Natural killer cell treated with Interleukin-12 subunit alpha and Interleukin-12 subunit beta and Interleukin-15 and Interleukin-18, amount 100 ng/mL, for 72 hours (primary cell): ENCODE results near the gene MT1F. TPM values are rescaled to one million over a fixed set of nuclear protein-coding genes. Genes with fewer than 3 reads are reported as not detected.
A peak's percentile ranks its signal among the peaks of the same experiment; 100 is the strongest.

Source experiments
- ATAC-seq, 2 donors: fragments of 150-1000 bp; cut with Tn5 transposase in 1 of 2; sonication (Bioruptor Pico), chemical (Tn5 transposase) in 1 of 2; 2 replicates each; pipeline ENCODE4 v1.10.0; 2021
- DNase-seq: peaks from one replicate; pipeline ENCODE4 v3.0.0; 2022; ENCODE audit warnings: low spot score
- H3K27ac Mint-ChIP-seq, 2 donors: 1 replicate in 1 of 2; 2 replicates in 1 of 2; pipeline ENCODE4 v1.8.0; 2022; ENCODE audit warnings: mixed read lengths in 2 of 2, mild to moderate bottlenecking in 1 of 2, moderate library complexity in 1 of 2
- H3K27me3 Mint-ChIP-seq, 2 donors: 1 replicate in 1 of 2; 2 replicates in 1 of 2; pipeline ENCODE4 v1.8.0; 2022; ENCODE audit warnings: mixed read lengths in 2 of 2
- H3K36me3 Mint-ChIP-seq: one replicate; pipeline ENCODE4 v1.8.0; 2022; ENCODE audit warnings: mixed read lengths
- H3K4me1 Mint-ChIP-seq, 2 donors: 1 replicate in 1 of 2; 2 replicates in 1 of 2; pipeline ENCODE4 v1.8.0; 2022; ENCODE audit warnings: low read depth in 2 of 2, mixed read lengths in 2 of 2, mild to moderate bottlenecking in 1 of 2
- H3K4me3 Mint-ChIP-seq: one replicate; pipeline ENCODE4 v1.8.0; 2022; ENCODE audit warnings: mixed read lengths
- H3K9me3 Mint-ChIP-seq: 2 replicates; pipeline ENCODE4 v1.8.0; 2022; ENCODE audit warnings: mixed read lengths
- total RNA-seq, 2 donors: library from RNA; stranded (reverse); gene quantifications; one replicate each; pipeline ENCODE4 v1.2.3, GENCODE V29; 2022

MT1F gene
- total RNA-seq, 2 donors from 2014 or later: 11.1 to 19.9 TPM

DNA sequence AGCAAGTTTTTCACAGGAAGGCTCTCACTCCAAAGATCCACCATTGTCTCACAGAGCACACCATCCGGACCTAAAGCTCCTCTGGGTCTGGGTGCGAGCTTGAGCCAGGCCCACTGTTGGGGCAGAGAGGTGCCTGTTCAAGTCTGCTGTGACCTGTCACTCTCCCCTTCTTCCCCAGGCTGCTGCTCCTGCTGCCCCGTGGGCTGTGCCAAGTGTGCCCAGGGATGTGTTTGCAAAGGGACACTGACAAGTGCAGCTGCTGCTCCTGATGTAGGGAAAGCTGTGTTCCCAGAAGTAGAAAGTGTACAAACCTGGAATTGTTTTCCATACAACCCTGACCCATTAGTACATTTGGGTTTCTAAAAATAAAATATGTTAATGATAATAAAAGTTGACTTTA, 19.7 kb downstream of the MT1F start:
- Mint-ChIP-seq H3K27ac (no peak overlapping the region), H3K4me3 (no peak overlapping the region), H3K36me3 (no peaks in the 10 kb centered on the region), H3K9me3 (no peaks in the 10 kb centered on the region), H3K27me3 (peaks cover 14 to 28% of the 10 kb centered on the region in 2 donors), H3K4me1 (peaks cover 30 to 35% of the 10 kb centered on the region in 2 donors)
- DNase-seq (no peak), ATAC-seq (no peak)

- Mint-ChIP-seq H3K4me3 (no peak overlapping the region), H3K27me3 (peaks cover 10 to 13% of the 10 kb centered on the region in 2 donors), H3K4me1 (peaks cover 33 to 51% of the 10 kb centered on the region in 2 donors), H3K27ac (peak overlapping the region; percentile 49 to 57), H3K36me3 (no peaks in the 10 kb centered on the region), H3K9me3 (no peaks in the 10 kb centered on the region)
- ATAC-seq: no peak
- no peak for DNase-seq
Observed at GRCh38 chr16:56679078-56679730, 21.4 kb downstream of the MT1F start.

- Mint-ChIP-seq H3K27me3 (peaks cover 7 to 9% of the 10 kb centered on the region in 2 donors), H3K4me3 (no peak overlapping the region), H3K9me3 (no peaks in the 10 kb centered on the region), H3K36me3 (no peaks in the 10 kb centered on the region), H3K27ac (peak overlapping the region; percentile 49 to 57), H3K4me1 (peaks cover 32 to 52% of the 10 kb centered on the region in 2 donors)
- DNase-seq: no peak
- ATAC-seq: peak; percentile 44 to 71
Observed at GRCh38 chr16:56679818-56680217, 22.1 kb downstream of the MT1F start.

GRCh38 chr16:56681939-56682702, 24.4 kb downstream of the MT1F start, which contains the start of gene MT1X:
Gene MT1X, plus strand, starts transcription at chr16:56682470. Its CDS starts 71 bp downstream, at chr16:56682541.
- Mint-ChIP-seq H3K4me3 (peak within 1 kb of the TSS; percentile 97), H3K27ac (peak within 1 kb of the TSS; percentile 88 to 95), H3K9me3 (no peaks in the 10 kb centered on the region), H3K27me3 (no peaks in the 10 kb centered on the region), H3K4me1 (peaks cover 23 to 36% of the 10 kb centered on the region in 2 donors), H3K36me3 (peaks cover 4% of the 10 kb centered on the region)
- peak; percentile 95 for DNase-seq
- peak; percentile 97 to 98 for ATAC-seq

DNA sequence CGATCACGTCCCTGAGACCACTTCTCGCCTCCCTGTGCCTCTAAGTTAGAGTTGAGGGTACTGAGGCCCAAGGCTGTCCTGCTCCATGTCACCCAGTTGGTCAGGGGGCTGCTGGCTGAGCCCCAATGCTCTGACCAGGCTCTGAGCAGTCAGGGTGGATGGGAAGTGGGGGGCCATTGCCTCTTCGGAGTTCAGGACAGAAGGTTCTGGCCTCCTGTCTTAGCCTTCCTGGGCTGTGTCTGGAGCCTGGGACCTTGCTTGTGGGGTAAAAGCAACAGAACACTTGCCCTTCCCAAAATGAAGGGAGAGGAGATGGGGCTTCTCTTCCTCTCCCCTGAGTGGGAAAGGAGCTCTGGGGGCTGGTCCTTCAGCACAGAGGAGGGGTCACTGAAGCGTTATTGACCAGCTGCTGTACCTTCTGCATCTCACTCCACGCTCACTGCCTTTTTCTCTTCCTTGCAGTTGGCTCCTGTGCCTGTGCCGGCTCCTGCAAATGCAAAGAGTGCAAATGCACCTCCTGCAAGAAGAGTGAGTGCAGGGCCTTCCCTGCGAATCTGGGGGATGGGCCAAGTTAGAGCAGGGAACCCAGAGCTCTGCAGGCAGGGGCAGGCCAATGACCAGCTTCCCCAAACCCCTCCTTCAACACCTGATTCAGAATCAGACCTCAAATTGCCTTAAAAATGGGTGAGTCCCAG, 25.1 kb downstream of the MT1F start:
- H3K4me1 Mint-ChIP-seq: peaks cover 23 to 36% of the 10 kb centered on the region in 2 donors
- peak; percentile 2 to 17 for ATAC-seq
- H3K27ac Mint-ChIP-seq: peak overlapping the region; percentile 88 to 95
- peaks cover 4% of the 10 kb centered on the region for H3K36me3 Mint-ChIP-seq
- H3K9me3 Mint-ChIP-seq: no peaks in the 10 kb centered on the region
- H3K27me3 Mint-ChIP-seq: no peaks in the 10 kb centered on the region
- no peak for DNase-seq
- peak overlapping the region; percentile 97 for H3K4me3 Mint-ChIP-seq

DNA sequence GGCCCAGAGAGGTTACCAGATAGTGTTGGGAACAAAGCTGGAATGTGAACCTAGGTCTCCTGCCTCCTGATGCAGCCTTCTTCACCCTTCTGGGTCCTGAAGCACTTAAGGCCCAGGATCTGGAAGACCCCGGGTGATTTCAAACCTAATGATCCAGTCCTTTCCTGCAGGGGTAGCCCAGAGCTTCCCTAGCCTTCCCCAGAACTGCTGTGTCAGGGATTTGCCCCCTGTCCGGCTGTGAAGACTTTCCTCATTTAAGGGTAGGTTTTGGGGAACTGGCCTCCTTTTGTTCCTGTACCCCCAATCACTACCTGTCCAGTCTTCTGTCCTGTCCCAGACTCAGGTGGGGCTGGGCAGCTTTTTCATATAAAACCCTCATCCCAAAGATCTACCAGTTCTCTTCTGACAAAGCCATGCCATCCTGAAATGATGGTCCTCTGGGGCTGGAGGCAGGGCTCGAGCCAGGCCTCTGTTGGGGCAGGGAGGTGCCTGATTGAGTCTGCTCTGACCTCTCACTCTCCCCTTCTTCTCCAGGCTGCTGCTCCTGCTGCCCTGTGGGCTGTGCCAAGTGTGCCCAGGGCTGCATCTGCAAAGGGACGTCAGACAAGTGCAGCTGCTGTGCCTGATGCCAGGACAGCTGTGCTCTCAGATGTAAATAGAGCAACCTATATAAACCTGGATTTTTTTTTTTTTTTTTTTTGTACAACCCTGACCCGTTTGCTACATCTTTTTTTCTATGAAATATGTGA, 25.8 kb downstream of the MT1F start:
- no peak for DNase-seq
- no peaks in the 10 kb centered on the region for H3K9me3 Mint-ChIP-seq
- ATAC-seq: no peak
- H3K4me3 Mint-ChIP-seq: peak overlapping the region; percentile 97
- H3K27me3 Mint-ChIP-seq: no peaks in the 10 kb centered on the region
- peaks cover 4% of the 10 kb centered on the region for H3K36me3 Mint-ChIP-seq
- peak overlapping the region in 1 of 2 donors; percentile 6 for H3K27ac Mint-ChIP-seq
- H3K4me1 Mint-ChIP-seq: peaks cover 23 to 36% of the 10 kb centered on the region in 2 donors

- no peaks in the 10 kb centered on the region for H3K9me3 Mint-ChIP-seq
- no peak for ATAC-seq
- peaks cover 0 to 2% of the 10 kb centered on the region in 2 donors for H3K27me3 Mint-ChIP-seq
- DNase-seq: no peak
- H3K36me3 Mint-ChIP-seq: peaks cover 4% of the 10 kb centered on the region
- H3K27ac Mint-ChIP-seq: peak overlapping the region in 1 of 2 donors; percentile 6
- peaks cover 23 to 36% of the 10 kb centered on the region in 2 donors for H3K4me1 Mint-ChIP-seq
- H3K4me3 Mint-ChIP-seq: peak overlapping the region; percentile 97
Observed at GRCh38 chr16:56684256-56684925, 26.6 kb downstream of the MT1F start.

GRCh38 chr16:56684926-56685590, 27.3 kb downstream of the MT1F start:
- peaks cover 4% of the 10 kb centered on the region for H3K36me3 Mint-ChIP-seq
- no peak overlapping the region for H3K4me3 Mint-ChIP-seq
- ATAC-seq (no peak), DNase-seq (no peak)
- no peak overlapping the region for H3K27ac Mint-ChIP-seq
- no peaks in the 10 kb centered on the region for H3K9me3 Mint-ChIP-seq
- peaks cover 18 to 30% of the 10 kb centered on the region in 2 donors for H3K4me1 Mint-ChIP-seq
- peaks cover 0 to 2% of the 10 kb centered on the region in 2 donors for H3K27me3 Mint-ChIP-seq

- H3K4me3 Mint-ChIP-seq: no peak overlapping the region
- no peak for DNase-seq
- H3K9me3 Mint-ChIP-seq: no peaks in the 10 kb centered on the region
- H3K4me1 Mint-ChIP-seq: peaks cover 13 to 24% of the 10 kb centered on the region in 2 donors
- H3K27me3 Mint-ChIP-seq: peaks cover 0 to 8% of the 10 kb centered on the region in 2 donors
- H3K27ac Mint-ChIP-seq: no peak overlapping the region
- ATAC-seq: no peak
- peaks cover 4% of the 10 kb centered on the region for H3K36me3 Mint-ChIP-seq
Observed at GRCh38 chr16:56686758-56687157, 29.0 kb downstream of the MT1F start.

DNA sequence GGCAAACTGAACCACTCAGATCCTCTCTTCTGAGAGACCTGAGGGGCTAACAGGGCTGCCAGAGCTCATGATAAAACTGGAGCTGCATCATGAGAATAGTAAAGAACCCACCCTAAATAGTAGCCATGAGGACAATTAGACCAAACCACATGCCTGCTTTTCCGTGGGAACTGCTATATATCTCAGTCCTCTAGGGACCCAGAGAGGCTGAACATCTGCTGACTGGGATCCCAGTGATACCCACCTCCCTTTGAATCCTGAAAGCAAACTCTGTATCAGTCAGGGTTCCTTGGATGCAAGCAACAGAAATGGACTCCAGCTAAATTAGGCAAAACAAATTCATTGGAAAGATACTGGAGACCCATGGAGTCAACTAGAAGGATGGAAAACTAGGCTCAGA, 31.0 kb downstream of the MT1F start:
- no peak overlapping the region for H3K4me3 Mint-ChIP-seq
- DNase-seq (no peak), ATAC-seq (no peak)
- peaks cover 4% of the 10 kb centered on the region for H3K36me3 Mint-ChIP-seq
- peaks cover 5 to 6% of the 10 kb centered on the region in 2 donors for H3K4me1 Mint-ChIP-seq
- H3K27ac Mint-ChIP-seq: no peak overlapping the region
- H3K27me3 Mint-ChIP-seq: peaks cover 0 to 8% of the 10 kb centered on the region in 2 donors
- H3K9me3 Mint-ChIP-seq: no peaks in the 10 kb centered on the region

GRCh38 chr16:56689171-56689570, 31.4 kb downstream of the MT1F start:
- peaks cover 4% of the 10 kb centered on the region for H3K36me3 Mint-ChIP-seq
- H3K4me1 Mint-ChIP-seq: peaks cover 2% of the 10 kb centered on the region in 2 donors
- peaks cover 0 to 8% of the 10 kb centered on the region in 2 donors for H3K27me3 Mint-ChIP-seq

DNA sequence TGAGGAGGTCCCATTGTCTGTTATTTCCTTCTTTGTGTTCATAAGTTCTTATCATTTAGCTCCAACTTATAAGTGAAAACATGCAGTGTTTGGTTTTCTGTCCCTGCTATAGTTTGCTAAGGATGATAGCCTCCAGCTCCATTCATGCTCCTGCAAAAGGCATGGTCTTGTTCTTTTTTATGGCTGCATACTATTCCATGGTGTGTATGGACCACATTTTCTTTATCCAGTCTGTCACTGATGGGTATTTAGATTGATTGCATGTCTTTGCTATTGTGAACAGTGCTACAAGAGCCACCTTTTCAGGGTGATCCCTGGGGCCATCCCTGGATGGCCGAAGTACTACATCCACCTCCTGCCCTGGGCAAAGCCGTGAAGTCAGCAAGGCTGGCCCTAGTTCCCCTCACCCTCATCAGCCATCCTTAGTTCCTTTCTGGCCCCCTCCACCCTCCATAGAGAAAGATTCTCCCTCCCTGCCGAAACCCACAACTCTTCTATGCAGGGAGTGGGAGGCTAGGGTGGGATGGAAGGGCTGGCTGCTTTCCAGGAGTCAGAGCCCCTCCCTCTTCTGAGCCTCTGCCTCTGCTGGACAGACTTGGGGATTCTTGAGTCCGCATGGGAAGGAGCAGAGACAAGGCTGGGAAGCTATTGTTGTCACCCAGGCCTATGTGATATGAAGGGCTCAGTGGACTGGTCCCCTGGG, 32.8 kb downstream of the MT1F start:
- no peak for DNase-seq
- no peaks in the 10 kb centered on the region for H3K9me3 Mint-ChIP-seq
- no peak overlapping the region for H3K27ac Mint-ChIP-seq
- no peak for ATAC-seq
- peaks cover 4% of the 10 kb centered on the region for H3K36me3 Mint-ChIP-seq
- peaks cover 0 to 8% of the 10 kb centered on the region in 2 donors for H3K27me3 Mint-ChIP-seq
- H3K4me1 Mint-ChIP-seq: no peaks in the 10 kb centered on the region
- no peak overlapping the region for H3K4me3 Mint-ChIP-seq

More at GRCh38 chr16:56689171-56689570, 31.4 kb downstream of the MT1F start:
- DNase-seq: no peak
- ATAC-seq: no peak
- no peak overlapping the region for H3K27ac Mint-ChIP-seq
- no peak overlapping the region for H3K4me3 Mint-ChIP-seq
- H3K9me3 Mint-ChIP-seq: no peaks in the 10 kb centered on the region
